K562 (cell line): ENCODE data around the gene NRF1. TPM values are rescaled to one million over a fixed set of nuclear protein-coding genes. Genes with fewer than 3 reads are reported as not detected.
A peak's percentile ranks its signal among the peaks of the same experiment; 100 is the strongest.

Source experiments
- THRAP3 ChIP-seq: fragments of 450-650 bp; IDR thresholded peaks from 2 replicates; pipeline ENCODE4 v1.6.1; 2016; ENCODE audit warnings: mild to moderate bottlenecking, inconsistent platforms, borderline replicate concordance
- ZFX ChIP-seq: sonication (generic); formaldehyde crosslinking; IDR thresholded peaks from 2 replicates; pipeline ENCODE4 v1.8.0; 2022; ENCODE audit warnings: mild to moderate bottlenecking, missing genetic modification reagents, moderate library complexity
- ZKSCAN1 ChIP-seq: fragments of 150-350 bp; IDR thresholded peaks from 2 replicates; pipeline ENCODE4 v1.6.1; 2016; ENCODE audit warnings: low read depth, low read length
- ZNF766 ChIP-seq: fragments of 200-800 bp; sonication (Bioruptor generic); conservative IDR thresholded peaks from 2 replicates; pipeline ENCODE4 v1.6.1; 2016; ENCODE audit warnings: missing genetic modification characterization, missing compliant biosample characterization
- ZSCAN29 ChIP-seq: fragments of 450-650 bp; IDR thresholded peaks from 2 replicates; pipeline ENCODE4 v1.6.1; 2017
- polyA plus RNA-seq, 8 experiments: library from polyadenylated mRNA; depleted of rRNA in 4 of 8; stranded (reverse) in 5 of 8; unstranded in 3 of 8; fragments of >200 nt; fragmentation: Nextera tagmentation in 2 of 8; fragmentation: Illumina TruSeq in 1 of 8; extraction: Ambion mirVana in 2 of 8; extraction: Trizol in 1 of 8; gene quantifications; 2 replicates each; pipeline versions ENCODE4 v1.2.1 to v1.2.3, GENCODE V29; 2011 to 2014; ENCODE audit warnings: inconsistent platforms in 1 of 8, missing spikeins in 1 of 8
- total RNA-seq, 7 experiments: library from RNA; depleted of rRNA in 6 of 7; stranded (reverse); fragments of >200 nt in 6 of 7; fragmentation: Illumina TruSeq in 2 of 7; extraction: Trizol in 2 of 7; gene quantifications; 2 replicates each; pipeline versions ENCODE4 v1.2.1 to v1.2.3, GENCODE V29; 2011 to 2021; ENCODE audit warnings: low replicate concordance in 1 of 7
- TF ChIP-seq, protein P1 (sequence below), 2 experiments: fragments of 450-650 bp in 1 of 2; IDR thresholded peaks; 2 replicates each; pipeline ENCODE4 v1.6.1; 2011 to 2017; ENCODE audit warnings: low read depth in 2 of 2, antibody characterized with exemption in 1 of 2, borderline replicate concordance in 1 of 2, low read length in 1 of 2, mild to moderate bottlenecking in 1 of 2, mixed read lengths in 1 of 2; ENCODE audit not compliant: control insufficient read depth in 1 of 2
- TF ChIP-seq, protein P2 (sequence below), 2 experiments: fragments of 200-800 bp in 1 of 2; sonication (Bioruptor generic) in 1 of 2; sonication (generic) in 1 of 2; formaldehyde crosslinking in 1 of 2; IDR thresholded peaks in 1 of 2; conservative IDR thresholded peaks in 1 of 2; 2 replicates each; pipeline versions ENCODE4 v1.5.0 to v1.6.1; 2016 to 2020; ENCODE audit warnings: missing compliant biosample characterization in 1 of 2, missing genetic modification characterization in 1 of 2, missing genetic modification reagents in 1 of 2
- TF ChIP-seq, protein P3 (sequence below), 2 experiments: fragments of 450-650 bp in 1 of 2; sonication (generic) in 1 of 2; formaldehyde crosslinking in 1 of 2; IDR thresholded peaks; 2 replicates each; pipeline versions ENCODE4 v1.7.1 to v1.9.0; 2016 to 2022; ENCODE audit warnings: inconsistent platforms in 1 of 2, mild to moderate bottlenecking in 1 of 2, missing genetic modification reagents in 1 of 2
- TF ChIP-seq, protein P4 (sequence below): fragments of 450-650 bp; IDR thresholded peaks from one replicate; pipeline ENCODE4 v1.6.1; 2018; ENCODE audit warnings: mild to moderate bottlenecking, moderate library complexity; ENCODE audit not compliant: partially characterized antibody

Gene NRF1
- total and polyA plus RNA-seq, 9 of the 15 experiments (the other 6 are each of a cell fraction or from before 2014, with no cell fraction given): 8.6 to 28.8 (median 20.3) TPM

DNA sequence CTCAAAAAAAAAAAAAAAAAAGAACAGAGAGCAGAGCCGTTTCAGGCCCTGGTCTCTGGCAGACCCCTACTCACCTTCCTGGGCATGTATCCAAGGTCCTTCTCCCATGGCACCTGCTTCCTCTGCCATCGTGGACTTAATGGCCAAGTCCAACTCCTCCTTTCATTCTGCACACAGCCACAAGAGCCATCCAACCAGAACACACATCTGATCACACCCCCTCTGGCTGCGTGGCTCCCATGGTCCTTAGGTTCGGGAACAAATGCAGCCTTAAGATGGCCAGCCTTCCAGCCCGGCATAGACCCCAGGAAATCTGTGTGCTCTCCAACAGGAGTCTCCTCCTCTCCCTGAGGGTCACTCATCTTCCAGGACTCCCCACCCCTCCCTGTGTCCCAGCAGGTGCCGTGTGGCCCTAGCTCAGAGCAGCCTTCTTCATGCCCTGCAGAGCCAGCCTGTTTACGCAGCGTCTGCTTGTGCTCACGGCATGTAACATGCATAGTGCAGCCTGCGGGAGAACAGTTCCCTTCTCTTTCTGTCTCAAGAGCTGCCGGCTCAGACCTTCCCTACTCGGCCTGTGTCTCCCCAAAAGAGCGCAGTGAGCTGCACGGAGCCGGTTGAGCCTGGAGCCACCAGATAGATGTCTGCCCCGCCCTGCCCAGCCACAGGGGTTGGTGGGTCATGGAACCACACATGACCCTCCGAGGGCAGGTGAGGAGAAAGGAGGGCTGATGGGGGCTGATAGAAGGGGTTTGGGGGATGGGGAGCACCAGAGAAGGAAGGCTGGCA, 157.3 kb downstream of the NRF1 start (continued):
- TF ChIP-seq, protein P1, sequence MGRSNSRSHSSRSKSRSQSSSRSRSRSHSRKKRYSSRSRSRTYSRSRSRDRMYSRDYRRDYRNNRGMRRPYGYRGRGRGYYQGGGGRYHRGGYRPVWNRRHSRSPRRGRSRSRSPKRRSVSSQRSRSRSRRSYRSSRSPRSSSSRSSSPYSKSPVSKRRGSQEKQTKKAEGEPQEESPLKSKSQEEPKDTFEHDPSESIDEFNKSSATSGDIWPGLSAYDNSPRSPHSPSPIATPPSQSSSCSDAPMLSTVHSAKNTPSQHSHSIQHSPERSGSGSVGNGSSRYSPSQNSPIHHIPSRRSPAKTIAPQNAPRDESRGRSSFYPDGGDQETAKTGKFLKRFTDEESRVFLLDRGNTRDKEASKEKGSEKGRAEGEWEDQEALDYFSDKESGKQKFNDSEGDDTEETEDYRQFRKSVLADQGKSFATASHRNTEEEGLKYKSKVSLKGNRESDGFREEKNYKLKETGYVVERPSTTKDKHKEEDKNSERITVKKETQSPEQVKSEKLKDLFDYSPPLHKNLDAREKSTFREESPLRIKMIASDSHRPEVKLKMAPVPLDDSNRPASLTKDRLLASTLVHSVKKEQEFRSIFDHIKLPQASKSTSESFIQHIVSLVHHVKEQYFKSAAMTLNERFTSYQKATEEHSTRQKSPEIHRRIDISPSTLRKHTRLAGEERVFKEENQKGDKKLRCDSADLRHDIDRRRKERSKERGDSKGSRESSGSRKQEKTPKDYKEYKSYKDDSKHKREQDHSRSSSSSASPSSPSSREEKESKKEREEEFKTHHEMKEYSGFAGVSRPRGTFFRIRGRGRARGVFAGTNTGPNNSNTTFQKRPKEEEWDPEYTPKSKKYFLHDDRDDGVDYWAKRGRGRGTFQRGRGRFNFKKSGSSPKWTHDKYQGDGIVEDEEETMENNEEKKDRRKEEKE (IDR thresholded peaks at IDR 0.05; ENCODE audit: borderline replicate concordance in 1 of 2, control insufficient read depth in 1 of 2, low read depth in 2 of 2, low read length in 1 of 2): peak in 1 of 2 experiments; percentile 58; a peak in 1 of 4 replicates
- TF ChIP-seq, protein P2, sequence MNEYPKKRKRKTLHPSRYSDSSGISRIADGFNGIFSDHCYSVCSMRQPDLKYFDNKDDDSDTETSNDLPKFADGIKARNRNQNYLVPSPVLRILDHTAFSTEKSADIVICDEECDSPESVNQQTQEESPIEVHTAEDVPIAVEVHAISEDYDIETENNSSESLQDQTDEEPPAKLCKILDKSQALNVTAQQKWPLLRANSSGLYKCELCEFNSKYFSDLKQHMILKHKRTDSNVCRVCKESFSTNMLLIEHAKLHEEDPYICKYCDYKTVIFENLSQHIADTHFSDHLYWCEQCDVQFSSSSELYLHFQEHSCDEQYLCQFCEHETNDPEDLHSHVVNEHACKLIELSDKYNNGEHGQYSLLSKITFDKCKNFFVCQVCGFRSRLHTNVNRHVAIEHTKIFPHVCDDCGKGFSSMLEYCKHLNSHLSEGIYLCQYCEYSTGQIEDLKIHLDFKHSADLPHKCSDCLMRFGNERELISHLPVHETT (CRISPR knock-in tag; conservative IDR thresholded peaks at IDR 0.05 in 1 of 2, IDR thresholded peaks at IDR 0.05 in 1 of 2): no peak
- TF ChIP-seq ZFX (CRISPR knock-in tag) (peak; percentile 91), ZKSCAN1 (no peak), ZSCAN29 (no peak), THRAP3 (no peak), ZNF766 (no peak)
- TF ChIP-seq, protein P3, sequence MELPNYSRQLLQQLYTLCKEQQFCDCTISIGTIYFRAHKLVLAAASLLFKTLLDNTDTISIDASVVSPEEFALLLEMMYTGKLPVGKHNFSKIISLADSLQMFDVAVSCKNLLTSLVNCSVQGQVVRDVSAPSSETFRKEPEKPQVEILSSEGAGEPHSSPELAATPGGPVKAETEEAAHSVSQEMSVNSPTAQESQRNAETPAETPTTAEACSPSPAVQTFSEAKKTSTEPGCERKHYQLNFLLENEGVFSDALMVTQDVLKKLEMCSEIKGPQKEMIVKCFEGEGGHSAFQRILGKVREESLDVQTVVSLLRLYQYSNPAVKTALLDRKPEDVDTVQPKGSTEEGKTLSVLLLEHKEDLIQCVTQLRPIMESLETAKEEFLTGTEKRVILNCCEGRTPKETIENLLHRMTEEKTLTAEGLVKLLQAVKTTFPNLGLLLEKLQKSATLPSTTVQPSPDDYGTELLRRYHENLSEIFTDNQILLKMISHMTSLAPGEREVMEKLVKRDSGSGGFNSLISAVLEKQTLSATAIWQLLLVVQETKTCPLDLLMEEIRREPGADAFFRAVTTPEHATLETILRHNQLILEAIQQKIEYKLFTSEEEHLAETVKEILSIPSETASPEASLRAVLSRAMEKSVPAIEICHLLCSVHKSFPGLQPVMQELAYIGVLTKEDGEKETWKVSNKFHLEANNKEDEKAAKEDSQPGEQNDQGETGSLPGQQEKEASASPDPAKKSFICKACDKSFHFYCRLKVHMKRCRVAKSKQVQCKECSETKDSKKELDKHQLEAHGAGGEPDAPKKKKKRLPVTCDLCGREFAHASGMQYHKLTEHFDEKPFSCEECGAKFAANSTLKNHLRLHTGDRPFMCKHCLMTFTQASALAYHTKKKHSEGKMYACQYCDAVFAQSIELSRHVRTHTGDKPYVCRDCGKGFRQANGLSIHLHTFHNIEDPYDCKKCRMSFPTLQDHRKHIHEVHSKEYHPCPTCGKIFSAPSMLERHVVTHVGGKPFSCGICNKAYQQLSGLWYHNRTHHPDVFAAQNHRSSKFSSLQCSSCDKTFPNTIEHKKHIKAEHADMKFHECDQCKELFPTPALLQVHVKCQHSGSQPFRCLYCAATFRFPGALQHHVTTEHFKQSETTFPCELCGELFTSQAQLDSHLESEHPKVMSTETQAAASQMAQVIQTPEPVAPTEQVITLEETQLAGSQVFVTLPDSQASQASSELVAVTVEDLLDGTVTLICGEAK (IDR thresholded peaks at IDR 0.05): no peak; the same call in 1 of the 2 replicates
- TF ChIP-seq, protein P3 (CRISPR knock-in tag; IDR thresholded peaks at IDR 0.05): no peak
- TF ChIP-seq, protein P4, sequence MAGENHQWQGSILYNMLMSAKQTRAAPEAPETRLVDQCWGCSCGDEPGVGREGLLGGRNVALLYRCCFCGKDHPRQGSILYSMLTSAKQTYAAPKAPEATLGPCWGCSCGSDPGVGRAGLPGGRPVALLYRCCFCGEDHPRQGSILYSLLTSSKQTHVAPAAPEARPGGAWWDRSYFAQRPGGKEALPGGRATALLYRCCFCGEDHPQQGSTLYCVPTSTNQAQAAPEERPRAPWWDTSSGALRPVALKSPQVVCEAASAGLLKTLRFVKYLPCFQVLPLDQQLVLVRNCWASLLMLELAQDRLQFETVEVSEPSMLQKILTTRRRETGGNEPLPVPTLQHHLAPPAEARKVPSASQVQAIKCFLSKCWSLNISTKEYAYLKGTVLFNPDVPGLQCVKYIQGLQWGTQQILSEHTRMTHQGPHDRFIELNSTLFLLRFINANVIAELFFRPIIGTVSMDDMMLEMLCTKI: no peak
